Activated gamma-delta T cell treated with Interleukin-2 at 50 U/mL for 16 hours (primary cell): Measurements from ENCODE around the gene ALDH2.
"Not testable (repeated sequence)": the region's sequence is repeated elsewhere in the genome, so short reads cannot be mapped to it uniquely, and the experiment has no call there.

Source experiments
- DNase-seq: peaks from one replicate; pipeline ENCODE4 v3.0.0-alpha.2; 2020

The ALDH2 gene

GRCh38 chr12:111791507-111791906 is 24.8 kb downstream of the ALDH2 start:
- DNase-seq = no peak

GRCh38 chr12:111792155-111792855 is 25.6 kb downstream of the ALDH2 start:
- no peak for DNase-seq

- no peak for DNase-seq
These were observed 26.1 kb downstream of the ALDH2 start for GRCh38 chr12:111792856-111793235.

- no peak for DNase-seq
These were observed 31.4 kb downstream of the ALDH2 start for GRCh38 chr12:111798182-111798581.

GRCh38 chr12:111799758-111800157 is 33.0 kb downstream of the ALDH2 start:
- DNase-seq = no peak

- no peak for DNase-seq
These were observed 36.4 kb downstream of the ALDH2 start for GRCh38 chr12:111803038-111803626.

GRCh38 chr12:111803851-111804250 is 37.1 kb downstream of the ALDH2 start:
- no peak for DNase-seq

- DNase-seq = no peak
These were observed 39.6 kb downstream of the ALDH2 start for GRCh38 chr12:111806304-111806703.

- no peak for DNase-seq
These were observed 40.5 kb downstream of the ALDH2 start for GRCh38 chr12:111807232-111807631.

GRCh38 chr12:111812881-111813741 is 46.4 kb downstream of the ALDH2 start:
- DNase-seq = peak; percentile 58

- DNase-seq = no peak
These were observed 49.4 kb downstream of the ALDH2 start for GRCh38 chr12:111816065-111816615.

- DNase-seq = not testable (repeated sequence)
These were observed 50.2 kb downstream of the ALDH2 start for GRCh38 chr12:111816898-111817297.

GRCh38 chr12:111818340-111818739 is 51.6 kb downstream of the ALDH2 start:
- DNase-seq = no peak

- no peak for DNase-seq
These were observed 52.7 kb downstream of the ALDH2 start for GRCh38 chr12:111819191-111820158.

GRCh38 chr12:111820828-111821227 is 54.1 kb downstream of the ALDH2 start:
- not testable (repeated sequence) for DNase-seq

GRCh38 chr12:111822886-111823285 is 56.2 kb downstream of the ALDH2 start:
- DNase-seq = no peak

- no peak for DNase-seq
These were observed 57.2 kb downstream of the ALDH2 start for GRCh38 chr12:111823891-111824290.

GRCh38 chr12:111824312-111824711 is 57.6 kb downstream of the ALDH2 start:
- DNase-seq = not testable (repeated sequence)

- no peak for DNase-seq
These were observed 58.8 kb downstream of the ALDH2 start for GRCh38 chr12:111825509-111825908.

- DNase-seq = no peak
These were observed 59.6 kb downstream of the ALDH2 start for GRCh38 chr12:111826316-111826715.

- no peak for DNase-seq
These were observed 60.3 kb downstream of the ALDH2 start for GRCh38 chr12:111826992-111827391.

- no peak for DNase-seq
These were observed 61.2 kb downstream of the ALDH2 start for GRCh38 chr12:111827907-111828306.
